ENCODE measurements around the gene TYW1B. TPM values are rescaled to one million over a fixed set of nuclear protein-coding genes. Genes with fewer than 3 reads are reported as not detected.
A peak's percentile ranks its signal among the peaks of the same experiment; 100 is the strongest.
"Not testable (repeated sequence)": the region's sequence is repeated elsewhere in the genome, so short reads cannot be mapped to it uniquely, and the experiment has no call there.

TYW1B gene, protein sequence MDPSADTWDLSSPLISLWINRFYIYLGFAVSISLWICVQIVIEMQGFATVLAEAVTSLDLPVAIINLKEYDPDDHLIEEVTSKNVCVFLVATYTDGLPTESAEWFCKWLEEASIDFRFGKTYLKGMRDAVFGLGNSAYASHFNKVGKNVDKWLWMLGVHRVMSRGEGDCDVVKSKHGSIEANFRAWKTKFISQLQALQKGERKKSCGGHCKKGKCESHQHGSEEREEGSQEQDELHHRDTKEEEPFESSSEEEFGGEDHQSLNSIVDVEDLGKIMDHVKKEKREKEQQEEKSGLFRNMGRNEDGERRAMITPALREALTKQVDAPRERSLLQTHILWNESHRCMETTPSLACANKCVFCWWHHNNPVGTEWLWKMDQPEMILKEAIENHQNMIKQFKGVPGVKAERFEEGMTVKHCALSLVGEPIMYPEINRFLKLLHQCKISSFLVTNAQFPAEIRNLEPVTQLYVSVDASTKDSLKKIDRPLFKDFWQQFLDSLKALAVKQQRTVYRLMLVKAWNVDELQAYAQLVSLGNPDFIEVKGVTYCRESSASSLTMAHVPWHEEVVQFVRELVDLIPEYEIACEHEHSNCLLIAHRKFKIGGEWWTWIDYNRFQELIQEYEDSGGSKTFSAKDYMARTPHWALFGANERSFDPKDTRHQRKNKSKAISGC
- total RNA-seq: 7.2 and 8.6 TPM in 2 replicates

GRCh38 chr7:72827839-72828591, at the start of gene TYW1B:
TSS of gene TYW1B (minus strand) at chr7:72828200. CDS start at chr7:72828075, 125 bp downstream.
- CTCF ChIA-PET: interaction anchor here (4.2 kb wide), 1 partner anchor 623 kb away, joined by 15 read pairs; no protein-coding TSS in a partner anchor
- peak; percentile 93 for DNase-seq
- peaks cover 34% of the 10 kb centered on the region for H3K36me3 Mint-ChIP-seq (ENCODE audit: low read depth)
- peak within 1 kb of the TSS; percentile 96 for H3K4me3 Mint-ChIP-seq
- H3K9me3 Mint-ChIP-seq, H3K27me3 Mint-ChIP-seq, POLR2A ChIA-PET: not testable (repeated sequence)
- peak within 1 kb of the TSS; percentile 99 for H3K27ac Mint-ChIP-seq
- H3K4me1 Mint-ChIP-seq: peaks cover 31% of the 10 kb centered on the region
- intact Hi-C loops (cut with micrococcal nuclease): loop anchor here (2.0 to 5.0 kb wide), 6 partner anchors 87 to 911 kb away; partner anchors contain the start of genes ABHD11, BCL7B, BUD23 and DNAJC30
- peak; percentile 86 for ATAC-seq (ENCODE audit: low read depth)

DNA sequence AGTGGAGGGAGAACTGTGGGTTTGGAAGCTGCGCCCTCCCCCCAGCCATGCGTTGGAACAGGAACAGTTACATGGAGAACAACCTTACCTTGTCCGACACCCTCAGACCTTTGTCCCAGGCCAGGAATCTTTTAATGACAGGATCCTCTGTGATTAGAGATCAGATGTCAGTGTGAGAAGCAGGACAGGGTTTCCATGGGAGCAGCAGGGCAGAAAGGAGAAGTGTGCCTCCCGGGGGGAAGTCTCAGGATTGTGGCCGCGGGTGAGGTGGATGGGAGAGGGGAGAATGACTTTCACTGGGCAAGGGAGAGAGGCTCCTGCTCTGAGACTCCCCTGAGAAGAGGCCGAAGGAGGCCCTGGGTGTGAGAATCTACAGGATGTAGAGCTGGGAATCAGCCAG, 39.6 kb upstream of the TYW1B start:
- DNase-seq; CTCF ChIA-PET; POLR2A ChIA-PET; H3K27me3 Mint-ChIP-seq; H3K4me1 Mint-ChIP-seq; H3K36me3 Mint-ChIP-seq (ENCODE audit: low read depth); H3K27ac Mint-ChIP-seq; ATAC-seq (ENCODE audit: low read depth); H3K4me3 Mint-ChIP-seq; intact Hi-C loops (cut with micrococcal nuclease); H3K9me3 Mint-ChIP-seq: not testable (repeated sequence)

DNA sequence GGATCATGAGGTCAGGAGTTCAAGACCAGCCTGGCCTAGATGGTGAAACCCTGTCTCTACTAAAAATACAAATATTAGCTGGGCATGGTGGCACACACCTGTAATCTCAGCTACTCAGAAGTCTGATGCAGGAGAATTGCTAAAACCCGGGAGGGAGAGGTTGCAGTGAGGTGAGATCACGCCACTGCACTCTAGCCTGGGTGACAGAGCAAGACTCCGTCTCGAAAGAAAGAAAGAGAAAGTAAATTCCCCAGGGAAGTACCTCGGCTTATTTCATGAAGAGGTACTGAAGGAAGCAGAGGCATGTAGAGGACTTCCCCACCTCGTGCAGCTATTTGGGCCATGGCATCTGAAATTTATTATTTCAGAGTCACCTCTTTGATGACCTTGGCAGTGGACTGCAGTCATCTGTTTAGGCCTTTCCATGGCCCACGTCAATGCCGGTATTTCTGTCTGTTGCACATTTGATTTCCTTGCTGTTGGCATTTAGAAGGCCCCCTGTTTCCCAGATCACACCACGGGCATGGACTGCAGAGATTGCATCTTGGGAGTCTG, 30.9 kb upstream of the TYW1B start:
- POLR2A ChIA-PET; H3K4me1 Mint-ChIP-seq; intact Hi-C loops (cut with micrococcal nuclease); H3K27me3 Mint-ChIP-seq; H3K4me3 Mint-ChIP-seq; H3K27ac Mint-ChIP-seq; CTCF ChIA-PET; H3K36me3 Mint-ChIP-seq (ENCODE audit: low read depth); H3K9me3 Mint-ChIP-seq; ATAC-seq (ENCODE audit: low read depth); DNase-seq: not testable (repeated sequence)

GRCh38 chr7:72857925-72858324, 29.9 kb upstream of the TYW1B start:
- POLR2A ChIA-PET; H3K4me1 Mint-ChIP-seq; H3K27me3 Mint-ChIP-seq; H3K36me3 Mint-ChIP-seq (ENCODE audit: low read depth); DNase-seq; H3K9me3 Mint-ChIP-seq; H3K4me3 Mint-ChIP-seq; CTCF ChIA-PET; ATAC-seq (ENCODE audit: low read depth); H3K27ac Mint-ChIP-seq; intact Hi-C loops (cut with micrococcal nuclease): not testable (repeated sequence)

- CTCF ChIA-PET: not testable (repeated sequence)
Measured at GRCh38 chr7:72855261-72855660, 27.3 kb upstream of the TYW1B start.

DNA sequence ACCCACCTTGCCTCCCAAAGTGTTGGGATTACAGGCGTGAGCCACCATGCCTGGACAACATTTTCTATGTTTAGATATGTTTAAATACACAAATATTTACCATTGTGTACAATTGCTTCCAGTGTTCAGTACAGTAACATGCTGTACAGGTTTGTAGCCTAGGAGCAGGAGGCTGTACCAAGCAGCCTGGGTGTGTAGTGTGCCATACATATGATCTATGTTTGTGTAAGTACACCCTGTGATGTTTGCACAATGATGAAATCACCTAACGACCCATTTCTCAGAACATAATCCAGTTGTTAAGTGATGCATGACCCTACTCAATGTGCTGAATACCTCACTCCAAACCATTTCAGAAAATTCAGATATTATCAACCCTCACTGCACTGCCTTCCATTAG, 24.9 kb upstream of the TYW1B start:
- ATAC-seq (ENCODE audit: low read depth): not testable (repeated sequence)

More at GRCh38 chr7:72855261-72855660, 27.3 kb upstream of the TYW1B start:
- POLR2A ChIA-PET; H3K27me3 Mint-ChIP-seq; H3K27ac Mint-ChIP-seq; H3K36me3 Mint-ChIP-seq (ENCODE audit: low read depth); intact Hi-C loops (cut with micrococcal nuclease); H3K9me3 Mint-ChIP-seq; ATAC-seq (ENCODE audit: low read depth); H3K4me3 Mint-ChIP-seq; H3K4me1 Mint-ChIP-seq; DNase-seq: not testable (repeated sequence)

GRCh38 chr7:72850746-72851145, 22.7 kb upstream of the TYW1B start:
- ATAC-seq (ENCODE audit: low read depth); POLR2A ChIA-PET; DNase-seq; H3K27me3 Mint-ChIP-seq; H3K27ac Mint-ChIP-seq; H3K9me3 Mint-ChIP-seq; CTCF ChIA-PET; H3K4me3 Mint-ChIP-seq; intact Hi-C loops (cut with micrococcal nuclease); H3K36me3 Mint-ChIP-seq (ENCODE audit: low read depth); H3K4me1 Mint-ChIP-seq: not testable (repeated sequence)

More for the DNA sequence above, 24.9 kb upstream of the TYW1B start:
- intact Hi-C loops (cut with micrococcal nuclease); H3K36me3 Mint-ChIP-seq (ENCODE audit: low read depth); H3K27ac Mint-ChIP-seq; H3K9me3 Mint-ChIP-seq; H3K4me3 Mint-ChIP-seq; H3K27me3 Mint-ChIP-seq; DNase-seq; CTCF ChIA-PET; H3K4me1 Mint-ChIP-seq; POLR2A ChIA-PET: not testable (repeated sequence)

- H3K4me3 Mint-ChIP-seq; ATAC-seq (ENCODE audit: low read depth); H3K4me1 Mint-ChIP-seq; POLR2A ChIA-PET; H3K36me3 Mint-ChIP-seq (ENCODE audit: low read depth); H3K27ac Mint-ChIP-seq; H3K27me3 Mint-ChIP-seq; intact Hi-C loops (cut with micrococcal nuclease); DNase-seq; CTCF ChIA-PET: not testable (repeated sequence)
- H3K9me3 Mint-ChIP-seq: peaks cover 13% of the 10 kb centered on the region
Measured at GRCh38 chr7:72844146-72844545, 16.1 kb upstream of the TYW1B start.

DNA sequence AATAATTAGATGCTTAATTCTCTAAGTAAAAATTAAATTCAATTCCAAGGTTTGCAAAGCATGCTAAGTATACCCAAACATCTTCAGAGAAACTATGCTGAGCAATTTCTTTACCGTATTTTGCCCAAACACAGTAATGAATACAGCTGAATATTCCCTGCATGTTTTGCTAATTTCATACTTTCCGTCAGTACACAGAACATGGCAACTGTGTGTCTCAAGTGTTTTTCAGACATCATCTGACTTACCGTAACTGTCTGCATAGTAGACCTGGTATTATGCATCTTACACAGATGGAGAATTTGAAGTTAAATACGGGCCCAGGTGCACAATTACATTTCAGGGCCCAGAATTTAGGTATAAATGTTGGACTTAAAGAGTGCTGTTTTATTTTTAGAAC, 15.2 kb upstream of the TYW1B start:
- H3K27ac Mint-ChIP-seq; intact Hi-C loops (cut with micrococcal nuclease); H3K4me1 Mint-ChIP-seq; DNase-seq; CTCF ChIA-PET; H3K27me3 Mint-ChIP-seq; POLR2A ChIA-PET; H3K4me3 Mint-ChIP-seq; ATAC-seq (ENCODE audit: low read depth): not testable (repeated sequence)
- Mint-ChIP-seq H3K36me3 (ENCODE audit: low read depth) (peaks cover 14% of the 10 kb centered on the region), H3K9me3 (peaks cover 13% of the 10 kb centered on the region)

DNA sequence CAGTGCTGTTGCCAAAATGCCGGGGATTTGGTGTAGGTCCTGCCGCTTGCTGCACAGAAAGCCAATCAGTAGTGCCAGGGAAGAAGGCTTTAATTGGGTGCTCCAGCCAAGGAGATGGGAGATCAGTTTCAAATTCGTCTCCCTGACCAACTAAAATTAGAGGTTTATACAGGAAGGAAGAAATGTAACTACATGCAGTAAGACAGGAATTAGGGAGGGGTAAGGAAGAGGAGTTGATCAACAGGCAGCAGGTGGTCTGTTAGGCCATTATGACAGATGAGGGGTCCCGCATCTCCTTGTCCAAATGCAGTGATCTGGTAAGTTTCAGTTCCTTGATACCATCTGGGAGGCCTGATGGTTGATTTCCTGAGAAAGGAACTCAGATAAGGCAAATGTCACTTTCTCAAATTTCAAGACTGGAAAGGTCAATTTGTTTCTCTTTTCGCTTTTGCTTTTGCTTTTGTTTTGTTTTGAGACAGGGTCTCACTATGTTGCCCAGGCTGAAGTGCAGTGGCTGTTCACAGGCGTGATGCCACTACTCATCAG, 13.0 kb upstream of the TYW1B start:
- H3K27me3 Mint-ChIP-seq; DNase-seq; POLR2A ChIA-PET; CTCF ChIA-PET; H3K4me1 Mint-ChIP-seq; ATAC-seq (ENCODE audit: low read depth); intact Hi-C loops (cut with micrococcal nuclease); H3K4me3 Mint-ChIP-seq: not testable (repeated sequence)
- H3K36me3 Mint-ChIP-seq (ENCODE audit: low read depth): peaks cover 30% of the 10 kb centered on the region
- peak overlapping the region; percentile 27 for H3K27ac Mint-ChIP-seq
- peaks cover 10% of the 10 kb centered on the region for H3K9me3 Mint-ChIP-seq

- H3K4me3 Mint-ChIP-seq; intact Hi-C loops (cut with micrococcal nuclease); ATAC-seq (ENCODE audit: low read depth); CTCF ChIA-PET; H3K4me1 Mint-ChIP-seq; H3K27me3 Mint-ChIP-seq; POLR2A ChIA-PET; H3K27ac Mint-ChIP-seq; DNase-seq: not testable (repeated sequence)
- Mint-ChIP-seq H3K9me3 (peaks cover 10% of the 10 kb centered on the region), H3K36me3 (ENCODE audit: low read depth) (peaks cover 47% of the 10 kb centered on the region)
Measured at GRCh38 chr7:72838315-72838714, 10.3 kb upstream of the TYW1B start.

Measured in activated B cell treated with CpG ODN at 0.5 μM for 24 hours (primary cell).